ENCODE data around the gene RAPGEF2. TPM values are rescaled to one million over a fixed set of nuclear protein-coding genes. Genes with fewer than 3 reads are reported as not detected.

Gene RAPGEF2
- total RNA-seq, 1 donor from 2014 or later: 38.9 TPM

GRCh38 chr4:159291176-159291575, 188.3 kb downstream of the RAPGEF2 start:
- DNase-seq (ENCODE audit: low read depth): no peak
- TF ChIP-seq CTCF (conservative IDR thresholded peaks at IDR 0.05; ENCODE audit: low read depth, low read length): no peak
- no peak overlapping the region for H3K4me3 ChIP-seq (ENCODE audit: low read depth, low read length)

- no peak overlapping the region for H3K4me3 ChIP-seq (ENCODE audit: low read depth, low read length)
- DNase-seq (ENCODE audit: low read depth): no peak
- TF ChIP-seq CTCF (conservative IDR thresholded peaks at IDR 0.05; ENCODE audit: low read depth, low read length): peak; percentile 18
Measured at GRCh38 chr4:159292137-159292896, 189.4 kb downstream of the RAPGEF2 start.

- TF ChIP-seq CTCF (conservative IDR thresholded peaks at IDR 0.05; ENCODE audit: low read depth, low read length): no peak
- H3K4me3 ChIP-seq (ENCODE audit: low read depth, low read length): no peak overlapping the region
- no peak for DNase-seq (ENCODE audit: low read depth)
Measured at GRCh38 chr4:159293811-159294515, 191.1 kb downstream of the RAPGEF2 start.

- no peak for DNase-seq (ENCODE audit: low read depth)
- no peak overlapping the region for H3K4me3 ChIP-seq (ENCODE audit: low read depth, low read length)
Measured at GRCh38 chr4:159296061-159296460, 193.2 kb downstream of the RAPGEF2 start.

GRCh38 chr4:159297091-159297490, 194.2 kb downstream of the RAPGEF2 start:
- H3K4me3 ChIP-seq (ENCODE audit: low read depth, low read length): no peak overlapping the region
- DNase-seq (ENCODE audit: low read depth): no peak
- no peak for TF ChIP-seq CTCF (conservative IDR thresholded peaks at IDR 0.05; ENCODE audit: low read depth, low read length)

More at GRCh38 chr4:159296061-159296460, 193.2 kb downstream of the RAPGEF2 start:
- TF ChIP-seq CTCF (conservative IDR thresholded peaks at IDR 0.05; ENCODE audit: low read depth, low read length): no peak

- no peak overlapping the region for H3K4me3 ChIP-seq (ENCODE audit: low read depth, low read length)
- no peak for TF ChIP-seq CTCF (conservative IDR thresholded peaks at IDR 0.05; ENCODE audit: low read depth, low read length)
- no peak for DNase-seq (ENCODE audit: low read depth)
Measured at GRCh38 chr4:159298502-159298901, 195.6 kb downstream of the RAPGEF2 start.

Measured in epithelial cell of proximal tubule (primary cell).